IPS-18c (cell line): ENCODE measurements around the gene COA8.

Experiments
- H3K4me3 ChIP-seq: 2 replicates; pipeline ENCODE4 v1.7.0; 2013; ENCODE audit warnings: low read depth, mild to moderate bottlenecking, low read length, moderate library complexity; ENCODE audit not compliant: insufficient read depth
- H3K9me3 ChIP-seq: one replicate; pipeline ENCODE4 v1.6.1; 2013; ENCODE audit warnings: mild to moderate bottlenecking, low read length, moderate library complexity; ENCODE audit not compliant: control insufficient read depth, insufficient read depth

COA8 gene

GRCh38 chr14:103533137-103533998 is 29.4 kb upstream of the COA8 start:
- H3K4me3 ChIP-seq: no peak overlapping the region
- H3K9me3 ChIP-seq: no peaks in the 10 kb centered on the region

GRCh38 chr14:103533999-103534575 is 28.7 kb upstream of the COA8 start:
- Histone ChIP-seq H3K4me3 (no peak overlapping the region; the same call in 1 of the 2 replicates), H3K9me3 (no peaks in the 10 kb centered on the region)

DNA sequence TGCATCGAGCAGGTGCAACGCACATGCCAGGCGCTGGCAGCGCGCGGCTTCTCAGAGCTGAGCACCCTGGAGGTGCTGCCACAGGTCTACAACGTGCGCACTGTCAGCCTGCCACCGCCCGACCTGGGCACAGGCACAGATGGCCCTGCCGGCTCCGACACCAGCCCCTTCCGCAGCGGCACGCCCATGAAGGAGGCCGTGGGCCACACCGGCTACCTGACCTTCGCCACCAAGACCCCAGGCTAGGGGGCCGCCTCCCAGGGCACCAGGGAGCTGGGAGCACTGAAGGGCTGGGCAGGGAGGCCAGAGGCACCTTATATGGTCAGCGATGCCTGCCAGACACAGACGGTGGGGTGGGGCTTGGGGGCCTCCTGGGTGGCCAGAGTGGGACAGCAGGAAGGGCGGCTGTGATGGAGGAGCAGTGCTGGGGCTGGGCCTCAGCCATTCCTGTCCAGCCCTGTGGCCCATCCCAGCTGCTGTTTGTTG is 28.1 kb upstream of the COA8 start:
- H3K9me3 ChIP-seq: no peaks in the 10 kb centered on the region
- no peak overlapping the region for H3K4me3 ChIP-seq

DNA sequence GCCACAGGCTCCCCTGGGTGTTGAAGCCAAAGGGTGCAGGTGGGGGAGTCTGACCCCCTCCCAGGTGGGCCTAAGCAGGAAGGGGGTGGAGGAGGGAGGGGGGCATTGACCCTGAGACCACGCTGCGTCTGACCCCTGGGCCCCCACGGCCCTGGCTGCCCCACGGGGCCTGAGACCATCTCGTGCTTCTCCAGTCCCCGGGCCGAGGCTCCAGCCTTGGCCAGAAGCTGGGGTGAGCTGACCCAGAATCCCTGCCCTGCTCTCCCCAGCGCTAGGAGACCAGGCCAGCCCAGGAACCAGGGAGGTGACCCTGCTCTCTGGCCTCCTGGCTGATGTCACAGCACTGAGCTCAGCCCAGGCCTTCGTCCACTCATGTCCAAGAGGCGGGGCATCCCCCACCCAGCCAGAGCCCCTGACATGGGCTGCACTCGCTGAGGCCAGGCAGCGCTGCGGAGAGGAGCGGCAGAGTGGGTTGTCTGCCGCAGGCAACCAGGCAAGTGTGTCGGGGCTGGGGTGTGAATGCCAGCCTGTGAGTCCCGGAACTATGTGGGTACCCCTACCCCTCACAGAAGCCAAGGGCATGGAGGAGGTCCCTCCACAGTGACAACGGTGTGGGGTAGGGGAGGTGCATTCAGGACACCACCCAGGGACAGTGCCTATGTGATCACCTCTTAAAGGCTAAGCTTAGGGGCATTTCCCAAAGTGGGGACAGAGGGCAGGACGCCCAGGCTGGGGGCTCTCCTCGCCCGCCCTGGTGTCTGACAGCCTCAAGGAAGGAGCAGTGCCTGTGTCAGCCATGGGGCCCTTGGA is 27.5 kb upstream of the COA8 start:
- H3K9me3 ChIP-seq: no peaks in the 10 kb centered on the region
- no peak overlapping the region for H3K4me3 ChIP-seq

GRCh38 chr14:103535891-103536565 is 26.7 kb upstream of the COA8 start:
- H3K9me3 ChIP-seq: no peaks in the 10 kb centered on the region
- no peak overlapping the region for H3K4me3 ChIP-seq

- H3K4me3 ChIP-seq: no peak overlapping the region
- H3K9me3 ChIP-seq: no peaks in the 10 kb centered on the region
Measured at GRCh38 chr14:103536693-103537092, 26.1 kb upstream of the COA8 start.

GRCh38 chr14:103537175-103537990 is 25.4 kb upstream of the COA8 start:
- H3K4me3 ChIP-seq: no peak overlapping the region
- no peaks in the 10 kb centered on the region for H3K9me3 ChIP-seq

DNA sequence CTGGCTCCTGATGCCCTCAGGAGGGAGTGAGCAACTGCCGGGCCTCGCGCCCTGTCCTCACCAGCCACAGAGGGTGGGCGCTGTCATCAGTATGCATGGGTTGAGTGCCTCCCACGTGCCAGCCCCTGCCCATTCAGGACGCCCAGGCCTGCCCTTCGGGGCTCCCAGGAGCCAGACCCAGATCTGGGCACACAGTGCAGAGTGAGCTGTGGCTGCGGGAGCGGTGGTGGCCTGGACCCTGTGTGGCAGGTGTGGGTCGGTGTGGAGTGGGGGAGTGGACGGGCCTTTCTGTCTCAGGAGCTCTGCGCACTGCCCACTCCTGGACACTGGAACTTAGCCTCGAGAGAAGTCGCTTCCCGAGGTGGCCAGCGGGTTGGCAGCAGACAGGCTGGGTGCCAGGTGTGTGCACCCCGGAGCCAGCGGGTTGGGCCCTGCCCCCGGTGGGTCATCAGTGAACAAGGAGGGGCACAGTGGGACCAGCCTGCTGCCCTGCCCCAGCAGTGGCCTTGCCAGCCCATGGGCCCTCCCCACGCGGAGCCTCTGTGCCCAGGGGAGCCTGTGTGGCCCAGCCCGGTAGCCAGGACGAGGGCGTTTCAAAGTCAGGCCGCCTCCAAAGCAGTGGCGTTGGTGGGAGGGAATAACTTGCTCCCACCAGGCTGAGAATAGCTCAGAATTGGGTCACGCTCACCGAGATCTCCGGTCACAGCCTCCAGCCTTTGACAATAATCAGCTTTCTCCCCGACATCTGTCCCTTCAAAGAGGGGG is 24.3 kb upstream of the COA8 start:
- Histone ChIP-seq H3K4me3 (no peak overlapping the region), H3K9me3 (no peaks in the 10 kb centered on the region)

DNA sequence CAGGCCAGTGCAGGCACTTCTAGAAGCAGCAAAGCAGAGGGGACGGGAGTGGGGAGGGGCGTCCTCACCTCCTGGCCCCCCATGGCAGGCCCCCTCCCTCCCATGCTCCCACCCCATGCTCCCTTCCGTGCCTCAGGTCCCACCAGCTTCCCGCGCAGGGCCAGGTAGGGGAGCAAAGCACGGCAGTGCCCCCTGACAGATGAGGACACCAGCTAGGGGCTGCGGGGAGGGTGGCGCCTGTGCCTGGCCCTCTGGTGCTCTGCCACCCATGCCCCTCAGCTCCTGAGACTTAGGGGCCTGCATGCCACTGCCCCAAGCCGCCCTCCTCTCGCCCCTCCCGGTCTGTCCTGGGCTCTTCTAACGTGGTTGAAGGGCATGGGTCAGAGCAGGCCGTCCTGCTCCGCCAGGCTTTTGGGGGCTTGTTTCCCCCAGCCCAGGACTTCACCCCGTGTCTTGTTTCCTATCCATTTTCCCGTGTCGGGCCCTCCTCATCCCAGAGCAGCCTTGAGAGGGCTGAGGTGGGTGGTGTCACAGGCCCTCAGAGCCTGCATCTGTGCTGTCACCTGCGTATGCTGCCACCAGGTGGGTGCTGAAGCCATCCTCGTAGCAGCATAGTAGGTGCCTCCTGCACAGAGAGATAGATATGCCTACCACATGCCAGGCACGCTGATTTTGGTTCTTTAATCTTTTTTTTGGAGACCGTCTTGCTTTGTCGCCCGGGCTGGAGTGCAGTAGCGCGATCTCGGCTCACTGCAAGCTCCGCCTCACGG is 23.5 kb upstream of the COA8 start:
- H3K4me3 ChIP-seq: no peak overlapping the region
- H3K9me3 ChIP-seq: no peaks in the 10 kb centered on the region

GRCh38 chr14:103540821-103541708 is 21.7 kb upstream of the COA8 start:
- no peaks in the 10 kb centered on the region for H3K9me3 ChIP-seq

GRCh38 chr14:103541709-103542604 is 20.8 kb upstream of the COA8 start:
- Histone ChIP-seq H3K9me3 (no peaks in the 10 kb centered on the region), H3K4me3 (peak overlapping the region; percentile 15; the same call in 1 of the 2 replicates)

More at GRCh38 chr14:103540821-103541708, 21.7 kb upstream of the COA8 start:
- H3K4me3 ChIP-seq: no peak overlapping the region

DNA sequence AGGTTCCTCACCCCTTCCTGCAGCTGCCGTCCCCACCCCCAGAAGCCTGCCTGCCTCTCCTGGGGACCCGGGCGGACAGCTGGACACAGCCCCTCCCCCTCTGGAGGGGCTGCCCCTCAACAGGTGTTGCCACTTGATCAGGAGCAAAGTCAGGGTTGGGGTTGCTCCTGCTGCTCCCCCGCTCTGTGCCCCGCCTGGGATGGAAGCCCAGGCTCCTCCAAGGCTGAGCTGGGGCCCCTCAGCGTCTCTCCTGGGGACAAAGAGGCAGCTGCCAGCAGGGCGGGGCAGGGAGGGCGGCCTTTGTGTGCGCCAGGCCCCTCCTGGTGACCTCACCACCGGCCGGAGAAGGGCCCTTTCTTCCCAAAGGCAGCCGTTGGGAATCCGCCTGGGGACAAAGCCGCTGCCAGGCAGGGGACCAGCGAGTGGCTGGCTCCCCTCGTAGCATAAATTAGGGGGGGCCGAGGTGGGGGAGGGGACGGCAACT is 20.1 kb upstream of the COA8 start:
- Histone ChIP-seq H3K9me3 (no peaks in the 10 kb centered on the region), H3K4me3 (peak overlapping the region; percentile 15; the same call in 1 of the 2 replicates)

GRCh38 chr14:103543140-103543539 is 19.6 kb upstream of the COA8 start:
- no peaks in the 10 kb centered on the region for H3K9me3 ChIP-seq
- H3K4me3 ChIP-seq: no peak overlapping the region
